Measurements from ENCODE around the gene HIGD1C.

- TF ChIP-seq, protein P1, sequence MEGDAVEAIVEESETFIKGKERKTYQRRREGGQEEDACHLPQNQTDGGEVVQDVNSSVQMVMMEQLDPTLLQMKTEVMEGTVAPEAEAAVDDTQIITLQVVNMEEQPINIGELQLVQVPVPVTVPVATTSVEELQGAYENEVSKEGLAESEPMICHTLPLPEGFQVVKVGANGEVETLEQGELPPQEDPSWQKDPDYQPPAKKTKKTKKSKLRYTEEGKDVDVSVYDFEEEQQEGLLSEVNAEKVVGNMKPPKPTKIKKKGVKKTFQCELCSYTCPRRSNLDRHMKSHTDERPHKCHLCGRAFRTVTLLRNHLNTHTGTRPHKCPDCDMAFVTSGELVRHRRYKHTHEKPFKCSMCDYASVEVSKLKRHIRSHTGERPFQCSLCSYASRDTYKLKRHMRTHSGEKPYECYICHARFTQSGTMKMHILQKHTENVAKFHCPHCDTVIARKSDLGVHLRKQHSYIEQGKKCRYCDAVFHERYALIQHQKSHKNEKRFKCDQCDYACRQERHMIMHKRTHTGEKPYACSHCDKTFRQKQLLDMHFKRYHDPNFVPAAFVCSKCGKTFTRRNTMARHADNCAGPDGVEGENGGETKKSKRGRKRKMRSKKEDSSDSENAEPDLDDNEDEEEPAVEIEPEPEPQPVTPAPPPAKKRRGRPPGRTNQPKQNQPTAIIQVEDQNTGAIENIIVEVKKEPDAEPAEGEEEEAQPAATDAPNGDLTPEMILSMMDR (conservative IDR thresholded peaks at IDR 0.05; ENCODE audit: low read depth in 2 of 2) = no peak
- TF ChIP-seq ZNF114 (CRISPR knock-in tag; IDR thresholded peaks at IDR 0.05) (no peak), ZNF331 (CRISPR knock-in tag; IDR thresholded peaks at IDR 0.05; ENCODE audit: low read depth) (no peak)
Measured at GRCh38 chr12:50927766-50928224, 24.5 kb upstream of the HIGD1C start.
